Thyroid gland (tissue), 4 donors: Measurements from ENCODE around the gene ALAS1.

ENCODE experiments used
- POLR2A ChIP-seq, 2 donors: fragments of 450-650 bp; IDR thresholded peaks; one replicate each; pipeline ENCODE4 v1.6.1; 2017; ENCODE audit warnings: antibody characterized with exemption in 2 of 2, mild to moderate bottlenecking in 2 of 2, moderate library complexity in 1 of 2
- TF ChIP-seq, protein P1 (sequence below), 6 experiments: fragments of 200-600 bp in 3 of 6; fragments of 450-650 bp in 3 of 6; sonication (generic) in 3 of 6; IDR thresholded peaks; one replicate each; pipeline ENCODE4 v1.5.1; 2016 to 2019; ENCODE audit warnings: antibody characterized with exemption in 6 of 6, mild to moderate bottlenecking in 2 of 6, inconsistent platforms in 1 of 6, moderate library complexity in 1 of 6

- TF ChIP-seq, protein P1, sequence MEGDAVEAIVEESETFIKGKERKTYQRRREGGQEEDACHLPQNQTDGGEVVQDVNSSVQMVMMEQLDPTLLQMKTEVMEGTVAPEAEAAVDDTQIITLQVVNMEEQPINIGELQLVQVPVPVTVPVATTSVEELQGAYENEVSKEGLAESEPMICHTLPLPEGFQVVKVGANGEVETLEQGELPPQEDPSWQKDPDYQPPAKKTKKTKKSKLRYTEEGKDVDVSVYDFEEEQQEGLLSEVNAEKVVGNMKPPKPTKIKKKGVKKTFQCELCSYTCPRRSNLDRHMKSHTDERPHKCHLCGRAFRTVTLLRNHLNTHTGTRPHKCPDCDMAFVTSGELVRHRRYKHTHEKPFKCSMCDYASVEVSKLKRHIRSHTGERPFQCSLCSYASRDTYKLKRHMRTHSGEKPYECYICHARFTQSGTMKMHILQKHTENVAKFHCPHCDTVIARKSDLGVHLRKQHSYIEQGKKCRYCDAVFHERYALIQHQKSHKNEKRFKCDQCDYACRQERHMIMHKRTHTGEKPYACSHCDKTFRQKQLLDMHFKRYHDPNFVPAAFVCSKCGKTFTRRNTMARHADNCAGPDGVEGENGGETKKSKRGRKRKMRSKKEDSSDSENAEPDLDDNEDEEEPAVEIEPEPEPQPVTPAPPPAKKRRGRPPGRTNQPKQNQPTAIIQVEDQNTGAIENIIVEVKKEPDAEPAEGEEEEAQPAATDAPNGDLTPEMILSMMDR (IDR thresholded peaks at IDR 0.05): no peak
- TF ChIP-seq POLR2A (IDR thresholded peaks at IDR 0.05): no peak
Observed at GRCh38 chr3:52259448-52259847, 61.5 kb downstream of the ALAS1 start.
